NB4 (cell line): ENCODE results near the gene CX3CL1.

Experiments used
- DNase-seq: peaks from one replicate; pipeline ENCODE4 v3.0.0; 2010; ENCODE audit warnings: low read depth
- H3K4me3 ChIP-seq: one replicate; pipeline ENCODE4 v1.5.1; 2011; ENCODE audit warnings: mild to moderate bottlenecking, low read depth, low read length, moderate library complexity
- MYC ChIP-seq: IDR thresholded peaks from 2 replicates; pipeline ENCODE4 v1.6.1; 2011; ENCODE audit warnings: low read depth, low read length
- POLR2A ChIP-seq: IDR thresholded peaks from 2 replicates; pipeline ENCODE4 v1.6.1; 2011; ENCODE audit warnings: mild to moderate bottlenecking; ENCODE audit not compliant: insufficient read length; ENCODE audit errors: extremely low read depth
- TF ChIP-seq, protein P1 (sequence below): IDR thresholded peaks from 2 replicates; pipeline ENCODE4 v1.6.1; 2011; ENCODE audit warnings: low read depth, low read length
- TF ChIP-seq, protein P2 (sequence below): IDR thresholded peaks from one replicate; pipeline ENCODE4 v1.5.1; 2012; ENCODE audit warnings: low read depth, low read length

The CX3CL1 gene

DNA sequence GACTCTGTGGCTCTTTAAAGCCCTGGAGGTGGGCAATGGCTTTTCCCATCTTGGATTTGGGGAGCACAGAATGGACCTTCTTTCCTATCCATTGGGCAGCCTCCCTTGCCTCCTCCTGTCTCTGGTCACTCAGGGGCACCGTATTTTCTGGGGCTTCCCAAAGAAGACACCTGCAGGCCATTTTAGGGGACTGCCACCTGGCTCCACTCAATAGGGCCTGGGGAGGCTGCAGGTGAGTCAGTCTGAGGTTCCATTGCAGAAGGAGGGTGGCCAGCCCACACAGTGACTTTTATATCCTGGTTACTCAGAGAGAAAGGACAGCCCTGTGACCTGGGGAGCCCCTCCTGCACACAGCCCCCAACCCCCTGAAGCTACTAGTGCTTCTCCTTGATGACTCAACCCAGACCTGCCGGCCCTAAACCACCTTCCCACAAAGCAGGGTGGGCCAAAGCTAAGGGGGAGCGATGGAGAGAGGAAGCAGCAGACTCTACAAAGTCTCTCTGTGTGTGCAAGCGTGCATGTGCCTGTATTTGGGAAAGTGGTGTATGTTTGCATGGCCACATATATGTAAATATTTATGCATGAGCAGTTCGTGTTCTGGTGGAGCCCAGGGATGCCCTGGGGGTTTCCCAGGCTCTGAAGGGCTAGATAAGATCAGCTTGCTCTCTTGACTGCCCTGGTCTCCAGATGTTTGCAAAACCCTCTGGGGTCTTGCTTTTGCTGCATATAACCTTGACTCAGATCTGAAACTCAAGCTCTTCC is 5.0 kb downstream of the CX3CL1 start:
- TF ChIP-seq, protein P1, sequence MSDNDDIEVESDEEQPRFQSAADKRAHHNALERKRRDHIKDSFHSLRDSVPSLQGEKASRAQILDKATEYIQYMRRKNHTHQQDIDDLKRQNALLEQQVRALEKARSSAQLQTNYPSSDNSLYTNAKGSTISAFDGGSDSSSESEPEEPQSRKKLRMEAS: no peak
- no peak for TF ChIP-seq POLR2A
- TF ChIP-seq, protein P2, sequence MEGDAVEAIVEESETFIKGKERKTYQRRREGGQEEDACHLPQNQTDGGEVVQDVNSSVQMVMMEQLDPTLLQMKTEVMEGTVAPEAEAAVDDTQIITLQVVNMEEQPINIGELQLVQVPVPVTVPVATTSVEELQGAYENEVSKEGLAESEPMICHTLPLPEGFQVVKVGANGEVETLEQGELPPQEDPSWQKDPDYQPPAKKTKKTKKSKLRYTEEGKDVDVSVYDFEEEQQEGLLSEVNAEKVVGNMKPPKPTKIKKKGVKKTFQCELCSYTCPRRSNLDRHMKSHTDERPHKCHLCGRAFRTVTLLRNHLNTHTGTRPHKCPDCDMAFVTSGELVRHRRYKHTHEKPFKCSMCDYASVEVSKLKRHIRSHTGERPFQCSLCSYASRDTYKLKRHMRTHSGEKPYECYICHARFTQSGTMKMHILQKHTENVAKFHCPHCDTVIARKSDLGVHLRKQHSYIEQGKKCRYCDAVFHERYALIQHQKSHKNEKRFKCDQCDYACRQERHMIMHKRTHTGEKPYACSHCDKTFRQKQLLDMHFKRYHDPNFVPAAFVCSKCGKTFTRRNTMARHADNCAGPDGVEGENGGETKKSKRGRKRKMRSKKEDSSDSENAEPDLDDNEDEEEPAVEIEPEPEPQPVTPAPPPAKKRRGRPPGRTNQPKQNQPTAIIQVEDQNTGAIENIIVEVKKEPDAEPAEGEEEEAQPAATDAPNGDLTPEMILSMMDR: no peak
- no peak for TF ChIP-seq MYC
- H3K4me3 ChIP-seq: no peak overlapping the region
- DNase-seq: peak; percentile 18

DNA sequence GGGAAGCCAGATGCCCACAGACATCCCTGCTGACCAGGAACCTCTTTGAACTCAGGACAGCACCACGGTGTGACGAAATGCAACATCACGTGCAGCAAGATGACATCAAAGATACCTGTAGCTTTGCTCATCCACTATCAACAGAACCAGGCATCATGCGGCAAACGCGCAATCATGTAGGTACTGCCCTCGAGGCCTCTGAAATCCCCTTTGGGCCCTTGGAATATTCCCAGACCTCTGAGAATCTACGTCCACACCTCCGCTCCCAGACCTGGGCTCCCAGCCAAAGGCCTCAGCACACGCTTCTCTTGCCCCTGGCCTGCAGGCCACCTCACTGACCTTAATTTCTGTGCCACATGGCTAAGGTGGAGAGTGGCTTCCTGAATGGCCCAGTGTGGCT is 7.3 kb downstream of the CX3CL1 start:
- no peak for DNase-seq
- no peak overlapping the region for H3K4me3 ChIP-seq
- TF ChIP-seq MYC: no peak
- TF ChIP-seq, protein P1: no peak
- no peak for TF ChIP-seq POLR2A
- TF ChIP-seq, protein P2: no peak

DNA sequence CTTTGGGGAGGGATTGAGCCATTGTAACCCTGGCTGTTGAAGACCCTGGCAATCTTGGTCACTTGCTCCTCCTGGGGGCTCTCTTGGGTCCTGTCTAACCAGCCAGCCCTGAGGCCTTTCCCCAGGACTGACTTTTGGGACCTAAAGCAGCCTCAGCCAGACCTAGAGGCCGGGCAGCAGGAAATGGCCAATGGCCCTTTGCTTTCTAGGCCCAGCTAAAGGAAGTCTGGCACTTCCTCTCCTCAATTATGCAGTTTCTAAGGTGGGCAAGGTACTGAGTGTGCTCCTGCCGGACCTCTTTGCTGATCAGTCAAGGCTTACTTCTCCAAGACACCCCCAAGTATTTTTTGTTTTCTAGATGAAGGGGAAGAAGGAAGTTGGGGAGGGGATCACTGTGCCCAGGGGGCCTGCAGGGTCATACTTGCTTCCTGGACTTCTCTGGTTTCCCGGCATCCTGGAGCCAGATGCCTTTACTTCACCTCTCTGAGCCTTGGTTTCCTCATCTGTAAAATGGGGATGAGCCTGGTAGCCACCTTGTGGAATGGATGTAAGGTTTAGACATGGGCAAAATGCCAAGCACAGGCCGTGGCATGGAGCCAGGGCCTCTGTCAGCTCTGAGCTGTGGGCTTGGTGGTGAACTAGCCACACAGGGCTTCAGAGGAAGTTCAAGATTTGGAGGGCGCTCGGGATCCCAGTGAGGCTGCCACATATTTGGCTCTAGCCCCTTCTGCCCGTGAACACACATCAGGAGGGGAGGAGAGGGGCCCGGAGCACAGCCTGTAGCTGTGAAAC is 8.6 kb downstream of the CX3CL1 start:
- H3K4me3 ChIP-seq: no peak overlapping the region
- DNase-seq: no peak
- TF ChIP-seq, protein P2: no peak
- TF ChIP-seq MYC (no peak), POLR2A (no peak)
- TF ChIP-seq, protein P1: no peak

DNA sequence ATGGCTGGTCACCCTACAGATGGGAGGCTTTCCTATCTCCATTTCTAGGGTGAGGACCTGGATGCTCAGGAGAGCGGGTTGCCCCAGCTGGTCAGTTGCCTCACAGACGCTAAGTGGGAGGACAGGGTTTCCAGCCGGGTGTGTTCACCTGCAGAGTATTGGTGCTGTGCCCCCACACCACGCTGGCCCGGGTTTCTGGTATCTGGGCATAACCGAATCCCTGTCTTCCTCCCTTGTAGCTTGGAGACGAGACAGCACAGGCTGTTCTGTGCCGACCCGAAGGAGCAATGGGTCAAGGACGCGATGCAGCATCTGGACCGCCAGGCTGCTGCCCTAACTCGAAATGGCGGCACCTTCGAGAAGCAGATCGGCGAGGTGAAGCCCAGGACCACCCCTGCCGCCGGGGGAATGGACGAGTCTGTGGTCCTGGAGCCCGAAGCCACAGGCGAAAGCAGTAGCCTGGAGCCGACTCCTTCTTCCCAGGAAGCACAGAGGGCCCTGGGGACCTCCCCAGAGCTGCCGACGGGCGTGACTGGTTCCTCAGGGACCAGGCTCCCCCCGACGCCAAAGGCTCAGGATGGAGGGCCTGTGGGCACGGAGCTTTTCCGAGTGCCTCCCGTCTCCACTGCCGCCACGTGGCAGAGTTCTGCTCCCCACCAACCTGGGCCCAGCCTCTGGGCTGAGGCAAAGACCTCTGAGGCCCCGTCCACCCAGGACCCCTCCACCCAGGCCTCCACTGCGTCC is 9.7 kb downstream of the CX3CL1 start:
- TF ChIP-seq POLR2A: no peak
- TF ChIP-seq, protein P1: no peak
- TF ChIP-seq, protein P2: no peak
- TF ChIP-seq MYC: no peak

DNA sequence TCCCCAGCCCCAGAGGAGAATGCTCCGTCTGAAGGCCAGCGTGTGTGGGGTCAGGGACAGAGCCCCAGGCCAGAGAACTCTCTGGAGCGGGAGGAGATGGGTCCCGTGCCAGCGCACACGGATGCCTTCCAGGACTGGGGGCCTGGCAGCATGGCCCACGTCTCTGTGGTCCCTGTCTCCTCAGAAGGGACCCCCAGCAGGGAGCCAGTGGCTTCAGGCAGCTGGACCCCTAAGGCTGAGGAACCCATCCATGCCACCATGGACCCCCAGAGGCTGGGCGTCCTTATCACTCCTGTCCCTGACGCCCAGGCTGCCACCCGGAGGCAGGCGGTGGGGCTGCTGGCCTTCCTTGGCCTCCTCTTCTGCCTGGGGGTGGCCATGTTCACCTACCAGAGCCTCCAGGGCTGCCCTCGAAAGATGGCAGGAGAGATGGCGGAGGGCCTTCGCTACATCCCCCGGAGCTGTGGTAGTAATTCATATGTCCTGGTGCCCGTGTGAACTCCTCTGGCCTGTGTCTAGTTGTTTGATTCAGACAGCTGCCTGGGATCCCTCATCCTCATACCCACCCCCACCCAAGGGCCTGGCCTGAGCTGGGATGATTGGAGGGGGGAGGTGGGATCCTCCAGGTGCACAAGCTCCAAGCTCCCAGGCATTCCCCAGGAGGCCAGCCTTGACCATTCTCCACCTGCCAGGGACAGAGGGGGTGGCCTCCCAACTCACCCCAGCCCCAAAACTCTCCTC is 10.4 kb downstream of the CX3CL1 start:
- no peak for DNase-seq
- TF ChIP-seq, protein P1: no peak
- TF ChIP-seq, protein P2: no peak
- TF ChIP-seq MYC (no peak), POLR2A (no peak)
- no peak overlapping the region for H3K4me3 ChIP-seq

More for the DNA sequence above, 9.7 kb downstream of the CX3CL1 start:
- no peak for DNase-seq
- no peak overlapping the region for H3K4me3 ChIP-seq
